RWPE2 (cell line): Measurements from ENCODE around the gene PSMA3.

Source experiments
- ATAC-seq: fragments of 200-7000 bp; cut with Tn5 transposase; 3 replicates; pipeline ENCODE4 v1.9.1; 2021; ENCODE audit warnings: low read depth
- DNase-seq: peaks from one replicate; pipeline ENCODE4 v3.0.0-alpha.2; 2020; ENCODE audit warnings: low spot score
- H3K27ac ChIP-seq: fragments of 450-650 bp; 2 replicates; pipeline ENCODE4 v1.5.1; 2017; ENCODE audit warnings: mild to moderate bottlenecking; ENCODE audit not compliant: poor library complexity, severe bottlenecking
- H3K27me3 ChIP-seq: fragments of 250-450 bp; sonication (Bioruptor Pico); 2 replicates; pipeline ENCODE4 v1.5.1; 2021; ENCODE audit warnings: mild to moderate bottlenecking, moderate library complexity; ENCODE audit not compliant: insufficient read depth, poor library complexity, severe bottlenecking
- H3K36me3 ChIP-seq: fragments of 250-450 bp; sonication (Bioruptor Pico); 2 replicates; pipeline ENCODE4 v1.5.1; 2020; ENCODE audit warnings: low read depth, mild to moderate bottlenecking, moderate library complexity
- H3K4me1 ChIP-seq: fragments of 250-450 bp; sonication (Bioruptor Pico); 2 replicates; pipeline ENCODE4 v1.5.1; 2021; ENCODE audit warnings: mild to moderate bottlenecking, moderate library complexity; ENCODE audit not compliant: insufficient read depth, poor library complexity, severe bottlenecking
- H3K4me3 ChIP-seq: fragments of 250-450 bp; sonication (Bioruptor Pico); 2 replicates; pipeline ENCODE4 v1.5.1; 2021; ENCODE audit warnings: mild to moderate bottlenecking, moderate library complexity; ENCODE audit not compliant: severe bottlenecking
- H3K9me3 ChIP-seq: fragments of 250-450 bp; sonication (Bioruptor Pico); 2 replicates; pipeline ENCODE4 v1.5.1; 2021; ENCODE audit warnings: mild to moderate bottlenecking, moderate library complexity; ENCODE audit not compliant: severe bottlenecking
- TF ChIP-seq, protein P1 (sequence below): fragments of 450-650 bp; IDR thresholded peaks from one replicate; pipeline ENCODE4 v1.5.1; 2017; ENCODE audit warnings: mild to moderate bottlenecking, moderate library complexity; ENCODE audit not compliant: poor library complexity, severe bottlenecking

PSMA3 gene

DNA sequence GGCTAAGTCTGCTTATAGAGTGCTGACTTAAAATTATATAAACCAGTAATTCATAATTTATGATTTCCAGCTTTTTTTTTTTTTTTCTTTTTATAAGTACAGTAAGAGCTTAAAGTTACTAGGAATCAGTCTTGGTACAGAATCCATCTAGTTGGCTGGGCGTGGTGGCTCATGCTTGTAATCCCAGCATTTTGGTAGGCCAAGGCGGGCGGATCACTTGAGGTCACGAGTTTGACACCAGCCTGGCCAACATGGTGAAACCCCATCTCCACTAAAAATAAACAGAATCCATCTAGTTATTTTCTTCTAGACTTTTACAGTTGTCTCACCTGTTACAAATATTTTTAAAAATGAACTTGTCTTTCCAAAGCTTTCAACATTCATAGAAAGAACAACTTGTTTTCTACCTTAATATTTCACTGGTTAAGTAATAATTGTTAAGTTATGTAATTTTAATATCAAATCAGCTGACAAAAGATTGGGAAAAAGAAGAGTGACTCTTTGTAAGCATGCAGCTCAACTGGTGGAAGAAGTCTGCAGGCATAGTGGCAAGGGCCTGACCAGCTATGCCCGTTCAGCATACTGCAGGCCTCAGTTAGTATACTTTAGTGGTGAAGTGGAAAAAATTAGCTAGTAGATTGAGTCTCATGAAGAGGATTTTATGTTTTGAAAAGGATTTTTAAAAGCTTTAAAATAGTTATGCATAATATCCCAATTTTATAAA, 17.4 kb upstream of the PSMA3 start:
- no peak for ATAC-seq
- H3K4me3 ChIP-seq: no peak overlapping the region
- TF ChIP-seq, protein P1, sequence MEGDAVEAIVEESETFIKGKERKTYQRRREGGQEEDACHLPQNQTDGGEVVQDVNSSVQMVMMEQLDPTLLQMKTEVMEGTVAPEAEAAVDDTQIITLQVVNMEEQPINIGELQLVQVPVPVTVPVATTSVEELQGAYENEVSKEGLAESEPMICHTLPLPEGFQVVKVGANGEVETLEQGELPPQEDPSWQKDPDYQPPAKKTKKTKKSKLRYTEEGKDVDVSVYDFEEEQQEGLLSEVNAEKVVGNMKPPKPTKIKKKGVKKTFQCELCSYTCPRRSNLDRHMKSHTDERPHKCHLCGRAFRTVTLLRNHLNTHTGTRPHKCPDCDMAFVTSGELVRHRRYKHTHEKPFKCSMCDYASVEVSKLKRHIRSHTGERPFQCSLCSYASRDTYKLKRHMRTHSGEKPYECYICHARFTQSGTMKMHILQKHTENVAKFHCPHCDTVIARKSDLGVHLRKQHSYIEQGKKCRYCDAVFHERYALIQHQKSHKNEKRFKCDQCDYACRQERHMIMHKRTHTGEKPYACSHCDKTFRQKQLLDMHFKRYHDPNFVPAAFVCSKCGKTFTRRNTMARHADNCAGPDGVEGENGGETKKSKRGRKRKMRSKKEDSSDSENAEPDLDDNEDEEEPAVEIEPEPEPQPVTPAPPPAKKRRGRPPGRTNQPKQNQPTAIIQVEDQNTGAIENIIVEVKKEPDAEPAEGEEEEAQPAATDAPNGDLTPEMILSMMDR: no peak

DNA sequence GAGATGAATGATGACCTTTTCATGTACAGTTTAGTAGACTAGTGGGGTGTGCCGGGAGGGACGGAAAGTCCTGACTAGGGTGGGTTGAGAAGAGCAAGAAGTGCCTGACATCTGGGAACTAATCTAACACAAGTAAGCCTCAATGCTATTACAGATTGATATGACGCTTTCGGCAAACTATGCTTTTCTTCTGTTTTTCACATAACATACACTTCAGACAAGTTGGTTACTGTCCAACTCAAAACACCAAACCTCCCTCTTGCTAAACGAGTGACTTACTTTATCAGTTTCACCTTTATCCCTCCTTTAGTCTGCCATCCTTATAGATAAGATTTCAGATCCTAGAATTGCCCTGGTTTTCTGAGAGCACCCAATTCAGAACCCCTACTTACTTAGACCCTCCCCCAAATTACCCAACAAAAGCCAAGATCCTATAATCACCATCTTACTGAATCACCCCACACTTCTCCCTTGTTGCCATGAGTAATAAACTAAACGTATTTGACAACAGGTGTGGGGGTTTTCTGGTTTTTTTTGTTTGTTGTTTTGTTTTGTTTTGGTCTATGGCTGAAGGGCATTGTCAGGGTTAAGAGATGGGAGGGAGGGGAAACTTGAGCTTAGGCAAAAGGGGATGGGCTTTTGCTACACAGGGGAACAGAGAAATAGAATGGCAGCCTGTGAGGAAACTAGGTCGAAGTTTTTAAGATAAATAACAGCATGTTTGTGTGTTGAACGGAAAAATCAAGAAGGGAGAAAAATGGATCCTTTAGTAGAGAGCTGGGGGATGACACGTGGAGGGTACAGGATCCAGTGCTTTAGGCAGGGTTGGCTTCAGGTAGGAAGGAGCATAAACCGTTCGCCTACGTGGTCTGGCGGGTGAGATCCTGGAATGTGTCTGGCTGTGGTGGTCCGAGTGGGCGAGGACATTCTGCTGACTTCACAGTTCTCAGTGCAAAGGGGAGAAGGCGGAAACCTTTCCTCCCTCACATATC, 6.1 kb upstream of the PSMA3 start:
- Histone ChIP-seq H3K27me3 (no peaks in the 10 kb centered on the region), H3K36me3 (peaks cover 10% of the 10 kb centered on the region), H3K27ac (peak overlapping the region; percentile 12), H3K4me3 (peak overlapping the region; percentile 48), H3K9me3 (no peaks in the 10 kb centered on the region), H3K4me1 (peaks cover 8% of the 10 kb centered on the region)
- peak; percentile 46 for ATAC-seq
- DNase-seq: no peak
- TF ChIP-seq, protein P1: no peak

More for the DNA sequence above, 17.4 kb upstream of the PSMA3 start:
- peaks cover 60% of the 10 kb centered on the region for H3K36me3 ChIP-seq
- no peaks in the 10 kb centered on the region for H3K9me3 ChIP-seq
- no peak overlapping the region for H3K27ac ChIP-seq
- no peak for DNase-seq
- no peaks in the 10 kb centered on the region for H3K27me3 ChIP-seq
- no peaks in the 10 kb centered on the region for H3K4me1 ChIP-seq

DNA sequence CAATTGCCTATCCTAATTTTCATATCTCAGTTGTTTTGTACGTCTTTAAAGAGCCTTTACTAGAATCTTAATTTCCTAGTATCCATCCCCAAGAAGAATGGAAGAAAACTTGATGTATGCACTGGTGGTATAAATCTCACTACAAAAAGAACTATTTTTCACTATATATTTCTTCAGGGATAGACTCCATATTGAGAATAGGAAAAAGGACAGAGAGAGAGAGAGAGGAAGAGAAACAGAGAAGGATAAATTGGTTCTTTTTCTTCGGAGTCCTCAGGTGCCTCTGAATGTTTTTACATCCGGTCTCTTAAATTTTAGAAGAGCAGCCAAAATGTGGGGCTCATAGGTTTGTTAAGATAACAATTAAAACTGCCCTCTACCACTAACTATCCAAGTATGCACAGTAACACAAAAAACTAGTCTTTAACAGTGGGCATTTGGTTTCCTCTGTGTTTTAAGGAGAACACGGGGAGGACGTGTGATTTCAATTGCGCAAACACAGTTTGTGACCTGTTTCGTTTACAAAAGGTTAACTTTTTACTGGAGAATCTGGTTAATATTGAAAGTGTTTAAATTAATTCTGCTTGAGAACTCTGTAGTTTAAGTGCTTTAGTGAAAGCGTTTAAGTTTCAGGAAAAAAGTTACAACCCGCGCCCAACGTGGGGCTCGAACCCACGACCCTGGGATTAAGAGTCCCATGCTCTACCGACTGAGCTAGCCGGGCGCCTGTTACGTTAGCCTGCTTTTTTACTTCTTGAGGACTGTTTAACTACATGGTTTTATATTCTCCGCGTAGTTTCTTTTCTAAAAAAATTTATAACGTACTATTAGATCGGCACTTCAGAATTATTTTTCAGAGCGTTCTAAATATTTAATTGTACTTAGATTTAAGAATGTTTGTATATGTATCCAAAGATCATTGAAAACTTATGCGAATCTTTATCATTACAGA, 5.1 kb upstream of the PSMA3 start:
- ATAC-seq: peak; percentile 13; the same call in 2 of the 3 replicates
- H3K4me3 ChIP-seq: peak overlapping the region; percentile 48

DNA sequence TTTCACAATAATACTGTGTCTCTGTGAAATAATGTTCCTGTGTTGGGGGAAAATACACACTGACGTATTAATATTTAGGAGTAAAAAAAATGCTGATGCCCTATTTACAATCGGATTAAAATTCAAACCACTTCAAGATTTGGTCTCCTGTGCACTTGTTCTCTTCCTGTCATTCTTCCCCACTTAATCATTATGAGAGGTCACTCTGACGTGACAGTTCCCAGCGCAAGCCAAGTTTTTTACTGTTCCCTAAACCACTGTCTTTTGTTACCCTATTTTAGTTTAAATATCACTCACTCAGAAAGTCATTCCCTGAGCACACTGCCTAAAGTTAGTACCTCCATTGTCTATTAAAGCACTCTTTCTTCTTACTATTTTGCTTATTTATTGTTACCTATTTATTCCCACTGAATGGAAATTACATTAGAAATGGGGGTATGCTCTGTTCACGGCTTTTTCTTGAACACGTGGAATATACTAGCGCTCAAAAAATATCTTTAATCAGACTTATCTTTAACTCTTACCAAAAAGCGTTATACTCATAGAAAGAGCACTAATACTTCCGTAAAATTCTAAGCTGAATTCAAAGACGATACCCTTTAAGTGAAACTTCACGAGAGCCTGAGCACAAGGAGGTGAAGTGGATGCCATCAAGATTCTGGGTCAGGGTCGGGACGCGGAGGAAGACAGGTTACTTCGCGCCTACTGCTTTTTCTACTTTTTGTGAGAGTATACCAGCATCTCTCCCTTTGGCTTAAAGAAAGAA, 670 bp upstream of the PSMA3 start:
- peak overlapping the region; percentile 72 for H3K4me3 ChIP-seq
- TF ChIP-seq, protein P1: no peak
- ATAC-seq: peak; percentile 25
- peak overlapping the region; percentile 92 for H3K27ac ChIP-seq
- peaks cover 25% of the 10 kb centered on the region for H3K4me1 ChIP-seq
- peaks cover 21% of the 10 kb centered on the region for H3K36me3 ChIP-seq
- H3K27me3 ChIP-seq: no peaks in the 10 kb centered on the region
- H3K9me3 ChIP-seq: no peaks in the 10 kb centered on the region
- DNase-seq: no peak

More for the DNA sequence above, 5.1 kb upstream of the PSMA3 start:
- Histone ChIP-seq H3K9me3 (no peaks in the 10 kb centered on the region), H3K27ac (peak overlapping the region; percentile 12), H3K36me3 (peaks cover 3% of the 10 kb centered on the region; the same call in 1 of the 2 replicates), H3K27me3 (no peaks in the 10 kb centered on the region), H3K4me1 (peaks cover 10% of the 10 kb centered on the region)
- DNase-seq: no peak
- TF ChIP-seq, protein P1: no peak
